T-cell (primary cell): ENCODE data around the gene RAP1GAP. TPM values are rescaled to one million over a fixed set of nuclear protein-coding genes. Genes with fewer than 3 reads are reported as not detected.
"Not testable (repeated sequence)": the region's sequence is repeated elsewhere in the genome, so short reads cannot be mapped to it uniquely, and the experiment has no call there.

ENCODE experiments used
- ATAC-seq, 4 experiments: fragments of 200-7000 bp in 3 of 4; fragments of 150-1000 bp in 1 of 4; cut with Tn5 transposase; replicated peaks in 1 of 4; 1 replicate in 3 of 4; 2 replicates in 1 of 4; pipeline ENCODE4 v1.10.0; 2021; ENCODE audit warnings: moderate library complexity in 3 of 4, mild to moderate bottlenecking in 2 of 4, moderate number of reproducible peaks in 1 of 4
- CTCF ChIA-PET, 2 donors: fragments of 300-600 bp; sonication (Branson Sonifier 250); formaldehyde crosslinking; loops; one replicate each; lab custom pipeline; 2022; ENCODE audit warnings: antibody characterized with exemption in 2 of 2; lab: Charles Lee
- POLR2A ChIA-PET, 2 donors: fragments of 300-600 bp; sonication (Branson Sonifier 250); formaldehyde crosslinking; loops; one replicate each; lab custom pipeline; 2022; ENCODE audit warnings: antibody characterized with exemption in 2 of 2; lab: Charles Lee
- DNase-seq, 35 experiments: peaks; one replicate each; pipeline versions ENCODE4 v3.0.0 to v3.0.0-alpha.2; 2013 to 2023
- H3K27ac ChIP-seq: one replicate; pipeline ENCODE4 v1.5.1; 2013; ENCODE audit warnings: low read length
- H3K27me3 ChIP-seq, 2 experiments: replicated peaks in 1 of 2; 1 replicate in 1 of 2; 2 replicates in 1 of 2; pipeline versions ENCODE4 v1.6.1 to v1.7.0; 2013; ENCODE audit warnings: low read length in 1 of 2, mixed read lengths in 1 of 2; ENCODE audit not compliant: control insufficient read depth in 2 of 2, insufficient read depth in 2 of 2; ENCODE audit errors: extremely low read depth in 1 of 2
- H3K36me3 ChIP-seq, 2 donors: 1 replicate in 1 of 2; 2 replicates in 1 of 2; pipeline versions ENCODE4 v1.6.1 to v1.7.0; 2013; ENCODE audit warnings: low read length in 1 of 2; ENCODE audit not compliant: control insufficient read depth in 2 of 2, insufficient read depth in 1 of 2; ENCODE audit errors: extremely low read depth in 1 of 2
- H3K4me1 ChIP-seq, 2 experiments: 1 replicate in 1 of 2; 2 replicates in 1 of 2; pipeline versions ENCODE4 v1.6.1 to v1.7.0; 2013; ENCODE audit warnings: low read length in 2 of 2, mixed read lengths in 1 of 2; ENCODE audit not compliant: insufficient read depth in 2 of 2, control insufficient read depth in 1 of 2; ENCODE audit errors: extremely low read depth in 1 of 2
- H3K4me3 ChIP-seq, 2 donors: 1 replicate in 1 of 2; 2 replicates in 1 of 2; pipeline versions ENCODE4 v1.5.1 to v1.7.0; 2013; ENCODE audit warnings: mild to moderate bottlenecking in 2 of 2, low read length in 1 of 2, moderate library complexity in 1 of 2; ENCODE audit not compliant: control insufficient read depth in 1 of 2; ENCODE audit errors: extremely low read depth in 1 of 2
- H3K9me3 ChIP-seq: 2 replicates; pipeline ENCODE4 v1.7.0; 2013
- H3K27ac Mint-ChIP-seq, 2 donors: one replicate each; pipeline ENCODE4 v1.8.0; 2020 to 2021; ENCODE audit warnings: mild to moderate bottlenecking in 2 of 2, mixed read lengths in 2 of 2
- H3K27me3 Mint-ChIP-seq, 2 donors: one replicate each; pipeline ENCODE4 v1.8.0; 2021 to 2022; ENCODE audit warnings: mixed read lengths in 2 of 2
- H3K36me3 Mint-ChIP-seq: one replicate; pipeline ENCODE4 v1.8.0; 2021; ENCODE audit warnings: mixed read lengths
- H3K4me1 Mint-ChIP-seq, 3 donors: one replicate each; pipeline ENCODE4 v1.8.0; 2020 to 2022; ENCODE audit warnings: mixed read lengths in 3 of 3, mild to moderate bottlenecking in 1 of 3
- H3K4me3 Mint-ChIP-seq, 3 donors: one replicate each; pipeline ENCODE4 v1.8.0; 2020 to 2022; ENCODE audit warnings: mild to moderate bottlenecking in 3 of 3, mixed read lengths in 3 of 3, moderate library complexity in 3 of 3
- H3K9me3 Mint-ChIP-seq, 3 donors: one replicate each; pipeline ENCODE4 v1.8.0; 2020 to 2022; ENCODE audit warnings: mixed read lengths in 3 of 3
- WGBS: methylation state at CpG from one replicate; pipeline ENCODE4 v1.1.5; 2013; ENCODE audit warnings: missing lambda C conversion rate; ENCODE audit not compliant: insufficient coverage; 5-methylcytosine and 5-hydroxymethylcytosine counted together
- total RNA-seq, 35 experiments: library from RNA in 6 of 35; stranded (reverse) in 6 of 35; fragments of 120-200 nt in 1 of 35; gene quantifications; one replicate each; pipeline versions ENCODE4 v1.2.1 to v1.2.4 and lab custom pipeline; 2013 to 2026

The RAP1GAP gene
- total RNA-seq, 5 donors from 2014 or later (not counting 1 experiment from before 2014, with no cell fraction given), result 0.18 to 1.0 (median 0.35) TPM

DNA sequence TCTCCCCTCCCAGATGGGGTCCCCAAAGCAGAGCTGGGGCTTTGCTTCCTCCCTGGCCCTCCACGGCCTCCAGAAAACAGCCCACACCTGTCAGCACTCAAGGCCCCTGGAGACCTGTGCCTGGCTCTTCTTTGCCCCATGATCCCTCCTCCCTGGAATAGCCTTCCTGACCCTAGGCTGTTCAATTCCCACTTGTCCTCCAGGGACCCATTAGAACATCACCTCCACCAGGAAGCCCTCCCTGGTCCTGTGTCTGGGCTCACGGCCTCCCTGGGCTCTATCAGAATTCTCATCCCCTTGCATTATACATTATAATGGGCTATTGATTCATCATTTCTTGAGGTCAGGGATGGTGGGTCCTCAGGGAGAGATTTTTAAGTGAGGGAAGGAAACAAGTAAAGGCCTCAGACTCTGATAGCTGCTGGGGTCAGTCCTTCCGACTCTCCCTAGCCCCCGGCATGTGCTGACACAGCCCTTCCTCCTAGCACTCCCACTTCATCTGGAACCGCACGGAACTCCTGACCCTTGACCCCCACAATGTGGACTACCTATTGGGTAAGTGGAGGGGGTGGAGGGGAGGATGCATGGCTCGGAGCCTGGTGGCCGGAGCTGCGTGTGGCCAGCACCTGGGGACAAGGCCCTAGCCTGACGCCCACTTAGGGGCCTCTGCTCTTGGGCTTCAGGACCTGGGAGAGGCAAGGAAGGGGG, 99.2 kb downstream of the RAP1GAP start:
- Histone ChIP-seq H3K4me3 (no peak overlapping the region), H3K4me1 (peaks cover 0 to 3% of the 10 kb centered on the region in 2 experiments), H3K9me3 (no peaks in the 10 kb centered on the region), H3K27me3 (peaks cover 0 to 22% of the 10 kb centered on the region in 2 experiments), H3K27ac (no peak overlapping the region), H3K36me3 (no peaks in the 10 kb centered on the region)
- ChIA-PET POLR2A (interaction anchor here in 1 of 2 donors (0.6 kb wide), 1 partner anchor 1331 kb away, joined by 3 read pairs; no protein-coding TSS in a partner anchor), CTCF (no interaction called here)
- no peak overlapping the region for H3K4me3 Mint-ChIP-seq
- no peaks in the 10 kb centered on the region for H3K36me3 Mint-ChIP-seq
- 85% methylated on average over 5 of the region's 10 CpGs for WGBS
- no peaks in the 10 kb centered on the region for H3K9me3 Mint-ChIP-seq
- ATAC-seq (no peak), DNase-seq (no peak)
- no peak overlapping the region for H3K27ac Mint-ChIP-seq
- H3K27me3 Mint-ChIP-seq, result peaks cover 0 to 11% of the 10 kb centered on the region in 2 donors
- H3K4me1 Mint-ChIP-seq, result no peaks in the 10 kb centered on the region

DNA sequence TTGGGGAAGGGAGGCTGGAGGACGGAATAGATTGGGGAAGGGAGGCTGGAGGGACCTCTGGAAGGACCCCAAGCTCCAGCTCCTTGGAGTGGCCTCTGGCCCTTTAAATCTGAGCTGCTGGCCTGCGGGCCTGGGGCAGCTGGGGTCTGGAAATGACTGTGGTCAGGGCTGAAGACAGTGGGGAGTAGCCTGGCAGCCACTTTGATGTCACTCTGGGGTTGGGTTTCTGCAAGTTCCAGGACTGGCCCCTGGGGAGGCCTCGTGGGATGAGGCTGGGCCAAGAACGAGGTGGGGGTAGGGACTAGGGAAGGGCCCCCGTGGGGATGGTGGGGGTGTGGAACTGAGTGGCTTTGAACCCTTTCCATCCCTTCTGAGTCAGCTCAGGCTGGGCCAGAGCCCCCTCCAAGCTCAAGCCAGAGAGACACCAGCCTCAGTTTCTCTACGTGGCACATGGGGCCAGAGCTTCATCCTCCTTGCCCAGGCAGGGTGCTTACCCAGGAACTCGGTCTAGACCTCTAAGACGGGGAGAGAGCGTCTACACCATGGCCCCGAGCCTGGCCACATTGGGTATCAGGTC, 100.3 kb downstream of the RAP1GAP start:
- Mint-ChIP-seq H3K4me3 (no peak overlapping the region), H3K4me1 (no peaks in the 10 kb centered on the region), H3K9me3 (no peaks in the 10 kb centered on the region), H3K36me3 (no peaks in the 10 kb centered on the region), H3K27me3 (peaks cover 0 to 5% of the 10 kb centered on the region in 2 donors), H3K27ac (no peak overlapping the region)
- DNase-seq, result no peak
- no peaks in the 10 kb centered on the region for H3K9me3 ChIP-seq
- H3K4me3 ChIP-seq, result no peak overlapping the region
- WGBS, result 69% methylated on average over 10 of the region's 10 CpGs
- ChIA-PET CTCF (interaction anchor here in 1 of 2 donors (0.5 kb wide), 1 partner anchor 49 kb away, joined by 5 read pairs; no protein-coding TSS in a partner anchor), POLR2A (interaction anchor here in 1 of 2 donors (0.6 kb wide), 1 partner anchor 1330 kb away, joined by 3 read pairs; no protein-coding TSS in a partner anchor)
- H3K27me3 ChIP-seq, result peaks cover 0 to 13% of the 10 kb centered on the region in 2 experiments
- no peaks in the 10 kb centered on the region for H3K4me1 ChIP-seq
- no peak overlapping the region for H3K27ac ChIP-seq
- H3K36me3 ChIP-seq, result no peaks in the 10 kb centered on the region
- ATAC-seq, result no peak

DNA sequence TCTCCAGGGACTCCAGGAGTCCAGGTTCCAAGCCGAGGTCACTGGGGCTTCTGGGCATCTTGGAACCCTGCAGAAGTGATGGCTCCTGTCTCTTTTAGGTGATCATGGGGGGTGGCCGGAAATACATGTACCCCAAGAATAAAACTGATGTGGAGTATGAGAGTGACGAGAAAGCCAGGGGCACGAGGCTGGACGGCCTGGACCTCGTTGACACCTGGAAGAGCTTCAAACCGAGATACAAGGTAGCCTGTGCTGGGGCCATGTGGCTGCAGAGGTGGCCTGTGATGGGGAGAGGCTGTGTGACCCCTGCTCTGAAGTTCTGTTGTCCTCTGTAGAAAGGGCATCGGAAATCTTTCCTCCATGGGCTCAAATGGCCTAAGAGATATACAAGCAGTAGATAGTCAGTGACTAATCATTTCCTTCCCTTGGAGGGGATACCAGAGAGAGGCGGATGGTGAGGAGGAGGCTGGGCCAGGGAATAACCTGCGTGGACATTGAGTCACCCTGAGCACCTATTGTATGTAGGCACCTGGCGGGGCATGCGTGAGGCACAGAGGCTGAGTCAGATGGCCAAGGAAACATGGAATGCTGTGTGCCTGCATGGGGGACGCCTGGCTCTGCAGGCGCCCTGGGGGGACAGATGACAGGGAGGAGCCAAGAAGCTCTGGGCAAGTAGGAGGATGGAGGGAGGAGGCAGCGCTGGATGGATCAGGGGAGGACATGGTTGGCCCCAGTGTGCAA, 101.0 kb downstream of the RAP1GAP start:
- H3K4me1 ChIP-seq, result no peaks in the 10 kb centered on the region
- no peak overlapping the region for H3K4me3 ChIP-seq
- ChIA-PET CTCF (interaction anchor here in 1 of 2 donors (0.5 kb wide), 1 partner anchor 48 kb away, joined by 5 read pairs; no protein-coding TSS in a partner anchor), POLR2A (no interaction called here)
- H3K27me3 Mint-ChIP-seq, result no peaks in the 10 kb centered on the region
- WGBS, result 76% methylated on average over 13 of the region's 15 CpGs
- H3K36me3 Mint-ChIP-seq, result no peaks in the 10 kb centered on the region
- no peak overlapping the region for H3K4me3 Mint-ChIP-seq
- H3K36me3 ChIP-seq, result no peaks in the 10 kb centered on the region
- ATAC-seq, result no peak
- H3K27ac Mint-ChIP-seq, result no peak overlapping the region
- H3K27ac ChIP-seq, result no peak overlapping the region
- no peaks in the 10 kb centered on the region for H3K9me3 Mint-ChIP-seq
- DNase-seq, result no peak
- no peaks in the 10 kb centered on the region for H3K9me3 ChIP-seq
- peaks cover 0 to 8% of the 10 kb centered on the region in 2 experiments for H3K27me3 ChIP-seq
- no peaks in the 10 kb centered on the region for H3K4me1 Mint-ChIP-seq

DNA sequence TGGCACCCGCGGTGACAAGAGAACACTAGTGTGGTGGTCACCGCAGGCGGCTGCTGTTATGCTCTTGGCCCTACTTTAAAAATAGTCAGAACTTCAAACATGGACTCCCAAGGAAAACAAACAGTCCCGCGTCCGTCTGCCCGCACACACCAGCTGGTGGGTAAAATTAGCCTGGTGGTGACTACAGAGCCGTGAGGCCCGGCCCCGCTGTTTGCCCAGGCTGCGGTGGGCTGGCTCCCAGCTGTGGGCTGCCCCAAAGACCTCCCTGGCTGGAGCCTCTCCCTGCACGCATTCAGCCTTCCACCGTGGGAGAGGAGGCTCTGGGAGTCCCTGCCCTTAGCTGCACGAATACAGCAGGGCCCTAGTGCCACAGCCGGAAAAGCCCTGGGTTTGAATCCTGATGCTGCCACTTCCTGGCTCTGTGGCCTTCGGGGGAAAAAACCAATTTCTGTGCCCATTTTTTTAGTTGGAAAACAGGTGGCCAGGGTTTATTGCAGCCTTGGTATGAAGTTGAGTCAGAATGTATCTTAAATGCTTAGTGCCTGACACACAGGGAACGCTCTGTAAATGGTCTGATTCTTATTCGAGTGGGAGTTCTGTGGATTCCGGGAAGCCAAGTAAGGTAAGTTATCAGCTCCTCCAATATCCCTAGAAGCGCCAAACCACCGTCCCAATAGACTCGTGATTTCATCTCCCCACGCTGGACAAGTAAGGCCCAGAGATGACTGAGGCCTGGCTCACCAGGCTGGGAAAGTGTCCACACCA, 101.7 kb downstream of the RAP1GAP start:
- DNase-seq (no peak), ATAC-seq (no peak)
- Histone ChIP-seq H3K9me3 (no peaks in the 10 kb centered on the region), H3K4me1 (no peaks in the 10 kb centered on the region), H3K36me3 (no peaks in the 10 kb centered on the region), H3K4me3 (no peak overlapping the region), H3K27me3 (peaks cover 0 to 10% of the 10 kb centered on the region in 2 experiments), H3K27ac (no peak overlapping the region)
- CTCF ChIA-PET, result no interaction called here
- POLR2A ChIA-PET, result no interaction called here
- Mint-ChIP-seq H3K27me3 (no peaks in the 10 kb centered on the region), H3K4me1 (no peaks in the 10 kb centered on the region), H3K27ac (no peak overlapping the region), H3K9me3 (no peaks in the 10 kb centered on the region), H3K4me3 (no peak overlapping the region), H3K36me3 (no peaks in the 10 kb centered on the region)
- 82% methylated on average over 12 of the region's 24 CpGs for WGBS

DNA sequence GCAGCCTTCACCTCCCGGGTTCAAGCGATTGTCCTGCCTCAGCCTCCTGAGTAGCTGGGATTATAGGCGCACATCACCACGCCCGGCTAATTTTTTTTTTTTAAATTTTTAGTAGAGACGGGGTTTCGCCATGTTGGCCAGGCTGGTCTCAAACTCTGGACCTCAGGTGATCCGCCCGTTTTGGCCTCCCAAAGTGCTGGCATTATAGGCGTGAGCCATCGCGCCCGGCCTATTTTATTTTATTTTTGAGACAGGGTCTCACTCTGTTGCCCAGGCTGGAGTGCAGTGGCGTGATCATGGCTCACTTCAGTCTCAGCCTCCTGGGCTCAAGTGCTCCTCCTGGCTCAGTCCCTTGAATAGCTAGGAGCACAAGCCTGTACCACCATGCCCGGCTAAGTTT, 102.8 kb downstream of the RAP1GAP start:
- DNase-seq, H3K9me3 ChIP-seq, ATAC-seq, H3K36me3 Mint-ChIP-seq, H3K36me3 ChIP-seq, POLR2A ChIA-PET, H3K9me3 Mint-ChIP-seq, H3K4me1 ChIP-seq, H3K27ac ChIP-seq, H3K27ac Mint-ChIP-seq, H3K27me3 Mint-ChIP-seq, CTCF ChIA-PET, H3K4me1 Mint-ChIP-seq, H3K4me3 Mint-ChIP-seq, H3K4me3 ChIP-seq: not testable (repeated sequence)
- 91% methylated on average over 15 of the region's 15 CpGs for WGBS
- H3K27me3 ChIP-seq, result peaks cover 0 to 12% of the 10 kb centered on the region in 2 experiments

DNA sequence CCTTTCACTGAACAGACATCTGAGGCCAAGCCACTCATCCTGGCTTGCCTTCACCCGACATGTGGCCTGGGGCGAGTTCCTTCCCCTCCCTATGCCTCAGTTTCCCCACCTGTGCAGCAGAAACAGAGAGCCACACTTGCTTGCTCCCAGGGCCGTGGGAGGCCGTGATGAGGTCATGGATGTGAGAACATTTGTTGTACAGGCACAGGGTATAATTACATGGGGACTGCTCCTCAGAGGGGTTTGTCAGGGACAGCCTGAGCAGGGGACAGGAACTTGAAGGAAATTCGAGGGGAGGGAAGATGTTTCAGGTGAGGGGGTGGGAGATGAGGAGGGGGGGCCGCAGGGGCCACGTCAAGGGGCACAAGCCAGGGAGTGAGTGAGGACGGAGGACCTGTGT, 103.9 kb downstream of the RAP1GAP start:
- Histone ChIP-seq H3K9me3 (no peaks in the 10 kb centered on the region), H3K27me3 (peaks cover 0 to 11% of the 10 kb centered on the region in 2 experiments), H3K4me3 (no peak overlapping the region), H3K27ac (no peak overlapping the region), H3K36me3 (no peaks in the 10 kb centered on the region), H3K4me1 (no peaks in the 10 kb centered on the region)
- ChIA-PET CTCF (no interaction called here), POLR2A (no interaction called here)
- H3K4me3 Mint-ChIP-seq, result no peak overlapping the region
- 34% methylated on average over 2 of the region's 8 CpGs for WGBS
- H3K36me3 Mint-ChIP-seq, result no peaks in the 10 kb centered on the region
- no peak for DNase-seq
- H3K9me3 Mint-ChIP-seq, result no peaks in the 10 kb centered on the region
- no peaks in the 10 kb centered on the region for H3K27me3 Mint-ChIP-seq
- no peak overlapping the region for H3K27ac Mint-ChIP-seq
- no peaks in the 10 kb centered on the region for H3K4me1 Mint-ChIP-seq
- no peak for ATAC-seq
